HG02759 (cell line): ENCODE results near the gene SAMD8.
A peak's percentile ranks its signal among the peaks of the same experiment; 100 is the strongest.
"Not testable (repeated sequence)": the region's sequence is repeated elsewhere in the genome, so short reads cannot be mapped to it uniquely, and the experiment has no call there.

ENCODE experiments used
- ATAC-seq: cut with Tn5 transposase; IDR thresholded peaks from one replicate; pipeline ENCODE4 v1.9.1; 2021; ENCODE audit warnings: mild to moderate bottlenecking, moderate library complexity; ENCODE audit not compliant: unreplicated experiment

SAMD8 gene

GRCh38 chr10:75191821-75192568 lies 80.5 kb downstream of the SAMD8 start:
- ATAC-seq = no peak

GRCh38 chr10:75194625-75195024 lies 83.2 kb downstream of the SAMD8 start:
- ATAC-seq = not testable (repeated sequence)

- ATAC-seq = no peak
These were observed 83.7 kb downstream of the SAMD8 start for GRCh38 chr10:75195035-75195763.

- no peak for ATAC-seq
These were observed 85.6 kb downstream of the SAMD8 start for GRCh38 chr10:75197066-75197465.

GRCh38 chr10:75197906-75198305 lies 86.5 kb downstream of the SAMD8 start:
- no peak for ATAC-seq

- ATAC-seq = not testable (repeated sequence)
These were observed 88.5 kb downstream of the SAMD8 start for GRCh38 chr10:75199949-75200348.

GRCh38 chr10:75201793-75202307 lies 90.4 kb downstream of the SAMD8 start:
- no peak for ATAC-seq

- no peak for ATAC-seq
These were observed 91.0 kb downstream of the SAMD8 start for GRCh38 chr10:75202321-75203045.

GRCh38 chr10:75203046-75203620 lies 91.7 kb downstream of the SAMD8 start:
- not testable (repeated sequence) for ATAC-seq

GRCh38 chr10:75203724-75204123 lies 92.3 kb downstream of the SAMD8 start:
- ATAC-seq = no peak

GRCh38 chr10:75205908-75206307 lies 94.5 kb downstream of the SAMD8 start:
- ATAC-seq = no peak

- not testable (repeated sequence) for ATAC-seq
These were observed 95.2 kb downstream of the SAMD8 start for GRCh38 chr10:75206638-75207037.

- no peak for ATAC-seq
These were observed 95.8 kb downstream of the SAMD8 start for GRCh38 chr10:75207079-75207856.

GRCh38 chr10:75207857-75208144 lies 96.3 kb downstream of the SAMD8 start:
- no peak for ATAC-seq

- no peak for ATAC-seq
These were observed 96.7 kb downstream of the SAMD8 start for GRCh38 chr10:75208181-75208580.

- no peak for ATAC-seq
These were observed 97.8 kb downstream of the SAMD8 start for GRCh38 chr10:75209086-75209920.

- peak; percentile 53 for ATAC-seq
These were observed 98.4 kb downstream of the SAMD8 start for GRCh38 chr10:75209921-75210281.

- ATAC-seq = peak; percentile 84
These were observed 99.0 kb downstream of the SAMD8 start, which contains the start of gene VDAC2 for GRCh38 chr10:75210282-75211006. VDAC2 (plus strand) TSS chr10:75210796; CDS start chr10:75211159, 363 bp downstream.
